WTC11 (cell line): ENCODE measurements around the gene CBFB. TPM values are rescaled to one million over a fixed set of nuclear protein-coding genes. Genes with fewer than 3 reads are reported as not detected.
A peak's percentile ranks its signal among the peaks of the same experiment; 100 is the strongest.

Source experiments
- ATAC-seq: fragments of 200-7000 bp; cut with Tn5 transposase; 2 replicates; pipeline ENCODE4 v1.10.0; 2021; ENCODE audit warnings: mild to moderate bottlenecking, moderate library complexity
- CTCF ChIA-PET: fragments of 300-600 bp; sonication (Branson Sonifier 250); formaldehyde crosslinking; loops from one replicate; lab custom pipeline; 2021; ENCODE audit warnings: antibody characterized with exemption; lab: Charles Lee
- POLR2A ChIA-PET: fragments of 350-600 bp; sonication (Branson Sonifier 250); formaldehyde crosslinking; loops from one replicate; lab custom pipeline; 2021; ENCODE audit warnings: antibody characterized with exemption; lab: Charles Lee
- DNase-seq: peaks from one replicate; pipeline ENCODE4 v3.0.0; 2021; ENCODE audit warnings: low spot score
- H3K27ac Mint-ChIP-seq: 2 replicates; pipeline ENCODE4 v1.8.0; 2021; ENCODE audit warnings: mixed read lengths
- H3K27me3 Mint-ChIP-seq: 2 replicates; pipeline ENCODE4 v1.8.0; 2021; ENCODE audit warnings: low read depth, mild to moderate bottlenecking, moderate library complexity, mixed read lengths
- H3K36me3 Mint-ChIP-seq: 2 replicates; pipeline ENCODE4 v1.8.0; 2021; ENCODE audit warnings: mixed read lengths
- H3K4me1 Mint-ChIP-seq: 2 replicates; pipeline ENCODE4 v1.8.0; 2022; ENCODE audit warnings: mixed read lengths
- H3K4me3 Mint-ChIP-seq: 2 replicates; pipeline ENCODE4 v1.8.0; 2021; ENCODE audit warnings: mild to moderate bottlenecking, moderate library complexity, mixed read lengths
- H3K9me3 Mint-ChIP-seq: 2 replicates; pipeline ENCODE4 v1.8.0; 2021; ENCODE audit warnings: mixed read lengths
- CREB1 ChIP-seq: sonication (generic); formaldehyde crosslinking; IDR thresholded peaks from 2 replicates; pipeline ENCODE4 v1.8.0; 2023; ENCODE audit warnings: mild to moderate bottlenecking, missing genetic modification reagents
- E2F4 ChIP-seq: sonication (generic); formaldehyde crosslinking; IDR thresholded peaks from 2 replicates; pipeline ENCODE4 v1.8.1; 2022; ENCODE audit warnings: low read depth, mild to moderate bottlenecking, moderate library complexity, missing genetic modification reagents, borderline replicate concordance
- EMX1 ChIP-seq: fragments of 250-450 bp; sonication (Bioruptor Pico); IDR thresholded peaks from 2 replicates; pipeline ENCODE4 v1.8.0; 2021; ENCODE audit warnings: mild to moderate bottlenecking
- ESRRA ChIP-seq: sonication (generic); formaldehyde crosslinking; IDR thresholded peaks from 2 replicates; pipeline ENCODE4 v1.8.1; 2022; ENCODE audit warnings: mild to moderate bottlenecking, missing genetic modification reagents, borderline replicate concordance
- FOXP1 ChIP-seq: sonication (generic); formaldehyde crosslinking; IDR thresholded peaks from 2 replicates; pipeline ENCODE4 v1.8.0; 2022; ENCODE audit warnings: missing genetic modification reagents, mild to moderate bottlenecking, moderate library complexity, borderline replicate concordance
- GABPB1 ChIP-seq: sonication (generic); formaldehyde crosslinking; IDR thresholded peaks from 2 replicates; pipeline ENCODE4 v1.8.1; 2023; ENCODE audit warnings: mild to moderate bottlenecking, missing genetic modification reagents
- GTF2I ChIP-seq: fragments of 250-450 bp; sonication (Bioruptor Pico); conservative IDR thresholded peaks from 2 replicates; pipeline ENCODE4 v1.4.0; 2021; ENCODE audit warnings: mild to moderate bottlenecking
- IRF2 ChIP-seq: sonication (generic); formaldehyde crosslinking; IDR thresholded peaks from 2 replicates; pipeline ENCODE4 v1.8.0; 2022; ENCODE audit warnings: low read depth, missing genetic modification reagents, borderline replicate concordance
- NR1H2 ChIP-seq: sonication (generic); formaldehyde crosslinking; IDR thresholded peaks from 2 replicates; pipeline ENCODE4 v1.9.0; 2021; ENCODE audit warnings: mild to moderate bottlenecking, moderate library complexity, missing genetic modification reagents
- NR2C2 ChIP-seq: sonication (generic); formaldehyde crosslinking; IDR thresholded peaks from 2 replicates; pipeline ENCODE4 v1.8.0; 2022; ENCODE audit warnings: mild to moderate bottlenecking, missing genetic modification reagents
- OVOL2 ChIP-seq: fragments of 250-450 bp; sonication (Bioruptor Pico); IDR thresholded peaks from 2 replicates; pipeline ENCODE4 v1.9.0; 2021; ENCODE audit warnings: mild to moderate bottlenecking, borderline replicate concordance
- RELA ChIP-seq: sonication (generic); formaldehyde crosslinking; IDR thresholded peaks from 2 replicates; pipeline ENCODE4 v1.8.1; 2022; ENCODE audit warnings: missing genetic modification reagents, mild to moderate bottlenecking, borderline replicate concordance
- RORB ChIP-seq: fragments of 250-450 bp; sonication (Bioruptor Pico); IDR thresholded peaks from 2 replicates; pipeline ENCODE4 v1.9.0; 2021; ENCODE audit warnings: mild to moderate bottlenecking
- SMAD3 ChIP-seq: sonication (generic); formaldehyde crosslinking; IDR thresholded peaks from 2 replicates; pipeline ENCODE4 v1.8.0; 2022; ENCODE audit warnings: missing genetic modification reagents, mild to moderate bottlenecking, borderline replicate concordance
- SP1 ChIP-seq: sonication (generic); formaldehyde crosslinking; conservative IDR thresholded peaks from 2 replicates; pipeline ENCODE4 v1.8.1; 2022; ENCODE audit warnings: missing genetic modification reagents
- TCF7 ChIP-seq: sonication (generic); formaldehyde crosslinking; IDR thresholded peaks from 2 replicates; pipeline ENCODE4 v1.8.0; 2022; ENCODE audit warnings: mild to moderate bottlenecking, low read depth, missing genetic modification reagents, moderate library complexity
- TEAD1 ChIP-seq: sonication (generic); formaldehyde crosslinking; IDR thresholded peaks from 2 replicates; pipeline ENCODE4 v1.8.0; 2022; ENCODE audit warnings: mild to moderate bottlenecking, missing genetic modification reagents
- TP53 ChIP-seq: sonication (generic); formaldehyde crosslinking; IDR thresholded peaks from 2 replicates; pipeline ENCODE4 v1.8.1; 2023; ENCODE audit warnings: mild to moderate bottlenecking, missing genetic modification reagents
- ZBTB21 ChIP-seq: sonication (generic); formaldehyde crosslinking; IDR thresholded peaks from 2 replicates; pipeline ENCODE4 v1.8.1; 2023; ENCODE audit warnings: mild to moderate bottlenecking, missing genetic modification reagents, borderline replicate concordance
- ZNF512 ChIP-seq: sonication (generic); formaldehyde crosslinking; IDR thresholded peaks from 2 replicates; pipeline ENCODE4 v1.8.1; 2022; ENCODE audit warnings: missing genetic modification reagents, borderline replicate concordance
- total RNA-seq: library from RNA; stranded (reverse); gene quantifications from 3 replicates; pipeline ENCODE4 v1.2.3, GENCODE V29; 2021
- TF ChIP-seq, protein P1 (sequence below): fragments of 250-450 bp; sonication (Bioruptor Pico); IDR thresholded peaks from 2 replicates; pipeline ENCODE4 v1.9.0; 2021; ENCODE audit warnings: mild to moderate bottlenecking
- TF ChIP-seq, protein P2 (sequence below): sonication (generic); formaldehyde crosslinking; conservative IDR thresholded peaks from 2 replicates; pipeline ENCODE4 v1.8.1; 2022; ENCODE audit warnings: mild to moderate bottlenecking, missing genetic modification reagents
- TF ChIP-seq, protein P3 (sequence below): sonication (generic); formaldehyde crosslinking; IDR thresholded peaks from 2 replicates; pipeline ENCODE4 v1.8.1; 2023; ENCODE audit warnings: mild to moderate bottlenecking, missing genetic modification reagents, moderate library complexity
- TF ChIP-seq, protein P4 (sequence below): sonication (generic); formaldehyde crosslinking; IDR thresholded peaks from 2 replicates; pipeline ENCODE4 v1.8.0; 2022; ENCODE audit warnings: mild to moderate bottlenecking, missing genetic modification reagents
- TF ChIP-seq, protein P5 (sequence below): fragments of 250-450 bp; sonication (Bioruptor Pico); IDR thresholded peaks from 2 replicates; pipeline ENCODE4 v1.9.0; 2021; ENCODE audit warnings: moderate library complexity, mild to moderate bottlenecking, inconsistent platforms, borderline replicate concordance
- TF ChIP-seq, protein P6 (sequence below): sonication (generic); formaldehyde crosslinking; IDR thresholded peaks from 2 replicates; pipeline ENCODE4 v1.8.1; 2023; ENCODE audit warnings: mild to moderate bottlenecking, missing genetic modification reagents
- TF ChIP-seq, protein P7 (sequence below): sonication (generic); formaldehyde crosslinking; IDR thresholded peaks from 2 replicates; pipeline ENCODE4 v1.8.1; 2023; ENCODE audit warnings: mild to moderate bottlenecking, missing genetic modification reagents, moderate library complexity

Gene CBFB
- total RNA-seq, 1 experiment from 2014 or later = 36.9 TPM

GRCh38 chr16:67149276-67150046 is 120.5 kb downstream of the CBFB start:
- ATAC-seq (peak; percentile 41; the same call in 1 of the 2 replicates), DNase-seq (no peak)
- Mint-ChIP-seq H3K4me3 (peak overlapping the region; percentile 48), H3K27me3 (peaks cover 44% of the 10 kb centered on the region), H3K4me1 (peaks cover 8% of the 10 kb centered on the region), H3K36me3 (peaks cover 16% of the 10 kb centered on the region), H3K27ac (no peak overlapping the region), H3K9me3 (no peaks in the 10 kb centered on the region)
- ChIA-PET CTCF (interaction anchor here (0.6 to 15.3 kb wide), 9 partner anchors 10 to 192 kb away, joined by 3 to 386 read pairs (median 5); partner anchors contain the start of genes CES3, HSF4 and NOL3), POLR2A (no interaction called here)
- no peak for TF ChIP-seq FOXP1
- TF ChIP-seq, protein P1, sequence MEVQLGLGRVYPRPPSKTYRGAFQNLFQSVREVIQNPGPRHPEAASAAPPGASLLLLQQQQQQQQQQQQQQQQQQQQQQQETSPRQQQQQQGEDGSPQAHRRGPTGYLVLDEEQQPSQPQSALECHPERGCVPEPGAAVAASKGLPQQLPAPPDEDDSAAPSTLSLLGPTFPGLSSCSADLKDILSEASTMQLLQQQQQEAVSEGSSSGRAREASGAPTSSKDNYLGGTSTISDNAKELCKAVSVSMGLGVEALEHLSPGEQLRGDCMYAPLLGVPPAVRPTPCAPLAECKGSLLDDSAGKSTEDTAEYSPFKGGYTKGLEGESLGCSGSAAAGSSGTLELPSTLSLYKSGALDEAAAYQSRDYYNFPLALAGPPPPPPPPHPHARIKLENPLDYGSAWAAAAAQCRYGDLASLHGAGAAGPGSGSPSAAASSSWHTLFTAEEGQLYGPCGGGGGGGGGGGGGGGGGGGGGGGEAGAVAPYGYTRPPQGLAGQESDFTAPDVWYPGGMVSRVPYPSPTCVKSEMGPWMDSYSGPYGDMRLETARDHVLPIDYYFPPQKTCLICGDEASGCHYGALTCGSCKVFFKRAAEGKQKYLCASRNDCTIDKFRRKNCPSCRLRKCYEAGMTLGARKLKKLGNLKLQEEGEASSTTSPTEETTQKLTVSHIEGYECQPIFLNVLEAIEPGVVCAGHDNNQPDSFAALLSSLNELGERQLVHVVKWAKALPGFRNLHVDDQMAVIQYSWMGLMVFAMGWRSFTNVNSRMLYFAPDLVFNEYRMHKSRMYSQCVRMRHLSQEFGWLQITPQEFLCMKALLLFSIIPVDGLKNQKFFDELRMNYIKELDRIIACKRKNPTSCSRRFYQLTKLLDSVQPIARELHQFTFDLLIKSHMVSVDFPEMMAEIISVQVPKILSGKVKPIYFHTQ (CRISPR knock-in tag) = no peak
- TF ChIP-seq ZBTB21 (CRISPR knock-in tag) = 0 out of 2 replicates have a peak, but pooled peaks have one; percentile 28
- TF ChIP-seq, protein P2, sequence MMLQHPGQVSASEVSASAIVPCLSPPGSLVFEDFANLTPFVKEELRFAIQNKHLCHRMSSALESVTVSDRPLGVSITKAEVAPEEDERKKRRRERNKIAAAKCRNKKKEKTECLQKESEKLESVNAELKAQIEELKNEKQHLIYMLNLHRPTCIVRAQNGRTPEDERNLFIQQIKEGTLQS (CRISPR knock-in tag) = no peak
- TF ChIP-seq RORB (CRISPR knock-in tag) = no peak
- TF ChIP-seq EMX1 (CRISPR knock-in tag) = no peak
- no peak for TF ChIP-seq TP53 (CRISPR knock-in tag)
- TF ChIP-seq IRF2 (CRISPR knock-in tag) = no peak
- no peak for TF ChIP-seq TEAD1
- peak; percentile 67; the same call in 1 of the 2 replicates for TF ChIP-seq RELA
- no peak for TF ChIP-seq GTF2I (CRISPR knock-in tag)
- TF ChIP-seq ZNF512 (CRISPR knock-in tag) = no peak
- TF ChIP-seq, protein P3, sequence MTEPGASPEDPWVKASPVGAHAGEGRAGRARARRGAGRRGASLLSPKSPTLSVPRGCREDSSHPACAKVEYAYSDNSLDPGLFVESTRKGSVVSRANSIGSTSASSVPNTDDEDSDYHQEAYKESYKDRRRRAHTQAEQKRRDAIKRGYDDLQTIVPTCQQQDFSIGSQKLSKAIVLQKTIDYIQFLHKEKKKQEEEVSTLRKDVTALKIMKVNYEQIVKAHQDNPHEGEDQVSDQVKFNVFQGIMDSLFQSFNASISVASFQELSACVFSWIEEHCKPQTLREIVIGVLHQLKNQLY (CRISPR knock-in tag) = no peak; the same call in 1 of the 2 replicates
- TF ChIP-seq, protein P4, sequence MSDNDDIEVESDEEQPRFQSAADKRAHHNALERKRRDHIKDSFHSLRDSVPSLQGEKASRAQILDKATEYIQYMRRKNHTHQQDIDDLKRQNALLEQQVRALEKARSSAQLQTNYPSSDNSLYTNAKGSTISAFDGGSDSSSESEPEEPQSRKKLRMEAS (CRISPR knock-in tag) = peak; percentile 76; the same call in 1 of the 2 replicates
- TF ChIP-seq, protein P5, sequence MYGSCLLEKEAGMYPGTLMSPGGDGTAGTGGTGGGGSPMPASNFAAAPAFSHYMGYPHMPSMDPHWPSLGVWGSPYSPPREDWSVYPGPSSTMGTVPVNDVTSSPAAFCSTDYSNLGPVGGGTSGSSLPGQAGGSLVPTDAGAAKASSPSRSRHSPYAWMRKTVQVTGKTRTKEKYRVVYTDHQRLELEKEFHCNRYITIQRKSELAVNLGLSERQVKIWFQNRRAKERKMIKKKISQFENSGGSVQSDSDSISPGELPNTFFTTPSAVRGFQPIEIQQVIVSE = no peak
- 0 out of 2 replicates have a peak, but pooled peaks have one; percentile 23 for TF ChIP-seq SP1 (CRISPR knock-in tag)
- no peak for TF ChIP-seq GABPB1 (CRISPR knock-in tag)
- no peak; the same call in 1 of the 2 replicates for TF ChIP-seq ESRRA (CRISPR knock-in tag)
- no peak for TF ChIP-seq CREB1 (CRISPR knock-in tag)
- no peak for TF ChIP-seq NR1H2
- TF ChIP-seq OVOL2 (CRISPR knock-in tag) = no peak
- TF ChIP-seq E2F4 = no peak
- TF ChIP-seq, protein P6, sequence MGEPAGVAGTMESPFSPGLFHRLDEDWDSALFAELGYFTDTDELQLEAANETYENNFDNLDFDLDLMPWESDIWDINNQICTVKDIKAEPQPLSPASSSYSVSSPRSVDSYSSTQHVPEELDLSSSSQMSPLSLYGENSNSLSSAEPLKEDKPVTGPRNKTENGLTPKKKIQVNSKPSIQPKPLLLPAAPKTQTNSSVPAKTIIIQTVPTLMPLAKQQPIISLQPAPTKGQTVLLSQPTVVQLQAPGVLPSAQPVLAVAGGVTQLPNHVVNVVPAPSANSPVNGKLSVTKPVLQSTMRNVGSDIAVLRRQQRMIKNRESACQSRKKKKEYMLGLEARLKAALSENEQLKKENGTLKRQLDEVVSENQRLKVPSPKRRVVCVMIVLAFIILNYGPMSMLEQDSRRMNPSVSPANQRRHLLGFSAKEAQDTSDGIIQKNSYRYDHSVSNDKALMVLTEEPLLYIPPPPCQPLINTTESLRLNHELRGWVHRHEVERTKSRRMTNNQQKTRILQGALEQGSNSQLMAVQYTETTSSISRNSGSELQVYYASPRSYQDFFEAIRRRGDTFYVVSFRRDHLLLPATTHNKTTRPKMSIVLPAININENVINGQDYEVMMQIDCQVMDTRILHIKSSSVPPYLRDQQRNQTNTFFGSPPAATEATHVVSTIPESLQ (CRISPR knock-in tag) = no peak
- TF ChIP-seq, protein P7, sequence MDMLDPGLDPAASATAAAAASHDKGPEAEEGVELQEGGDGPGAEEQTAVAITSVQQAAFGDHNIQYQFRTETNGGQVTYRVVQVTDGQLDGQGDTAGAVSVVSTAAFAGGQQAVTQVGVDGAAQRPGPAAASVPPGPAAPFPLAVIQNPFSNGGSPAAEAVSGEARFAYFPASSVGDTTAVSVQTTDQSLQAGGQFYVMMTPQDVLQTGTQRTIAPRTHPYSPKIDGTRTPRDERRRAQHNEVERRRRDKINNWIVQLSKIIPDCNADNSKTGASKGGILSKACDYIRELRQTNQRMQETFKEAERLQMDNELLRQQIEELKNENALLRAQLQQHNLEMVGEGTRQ (CRISPR knock-in tag) = no peak
- no peak for TF ChIP-seq TCF7 (CRISPR knock-in tag)
- TF ChIP-seq NR2C2 (CRISPR knock-in tag) = no peak
- peak; percentile 74; the same call in 1 of the 2 replicates for TF ChIP-seq SMAD3
